WTC11 (cell line): ENCODE results near the gene CRYZL1. TPM values are rescaled to one million over a fixed set of nuclear protein-coding genes. Genes with fewer than 3 reads are reported as not detected.

Source experiments
- ATAC-seq: fragments of 200-7000 bp; cut with Tn5 transposase; 2 replicates; pipeline ENCODE4 v1.10.0; 2021; ENCODE audit warnings: mild to moderate bottlenecking, moderate library complexity
- CTCF ChIA-PET: fragments of 300-600 bp; sonication (Branson Sonifier 250); formaldehyde crosslinking; loops from one replicate; lab custom pipeline; 2021; ENCODE audit warnings: antibody characterized with exemption; lab: Charles Lee
- POLR2A ChIA-PET: fragments of 350-600 bp; sonication (Branson Sonifier 250); formaldehyde crosslinking; loops from one replicate; lab custom pipeline; 2021; ENCODE audit warnings: antibody characterized with exemption; lab: Charles Lee
- DNase-seq: peaks from one replicate; pipeline ENCODE4 v3.0.0; 2021; ENCODE audit warnings: low spot score
- H3K27ac Mint-ChIP-seq: 2 replicates; pipeline ENCODE4 v1.8.0; 2021; ENCODE audit warnings: mixed read lengths
- H3K27me3 Mint-ChIP-seq: 2 replicates; pipeline ENCODE4 v1.8.0; 2021; ENCODE audit warnings: low read depth, mild to moderate bottlenecking, moderate library complexity, mixed read lengths
- H3K36me3 Mint-ChIP-seq: 2 replicates; pipeline ENCODE4 v1.8.0; 2021; ENCODE audit warnings: mixed read lengths
- H3K4me1 Mint-ChIP-seq: 2 replicates; pipeline ENCODE4 v1.8.0; 2022; ENCODE audit warnings: mixed read lengths
- H3K4me3 Mint-ChIP-seq: 2 replicates; pipeline ENCODE4 v1.8.0; 2021; ENCODE audit warnings: mild to moderate bottlenecking, moderate library complexity, mixed read lengths
- H3K9me3 Mint-ChIP-seq: 2 replicates; pipeline ENCODE4 v1.8.0; 2021; ENCODE audit warnings: mixed read lengths
- CTCF ChIP-seq: fragments of 200-600 bp; IDR thresholded peaks from 2 replicates; pipeline ENCODE4 v1.8.0; 2022; ENCODE audit warnings: antibody characterized with exemption
- KAT7 ChIP-seq: sonication (generic); formaldehyde crosslinking; IDR thresholded peaks from 2 replicates; pipeline ENCODE4 v1.8.1; 2023; ENCODE audit warnings: missing genetic modification reagents, mild to moderate bottlenecking, borderline replicate concordance
- RORB ChIP-seq: fragments of 250-450 bp; sonication (Bioruptor Pico); IDR thresholded peaks from 2 replicates; pipeline ENCODE4 v1.9.0; 2021; ENCODE audit warnings: mild to moderate bottlenecking
- STAT6 ChIP-seq: sonication (generic); formaldehyde crosslinking; conservative IDR thresholded peaks from 2 replicates; pipeline ENCODE4 v1.8.1; 2023; ENCODE audit warnings: mild to moderate bottlenecking, low read depth, missing genetic modification reagents, moderate library complexity
- USF1 ChIP-seq: sonication (generic); formaldehyde crosslinking; IDR thresholded peaks from 2 replicates; pipeline ENCODE4 v1.8.0; 2022; ENCODE audit warnings: mild to moderate bottlenecking, missing genetic modification reagents
- USF2 ChIP-seq: sonication (generic); formaldehyde crosslinking; IDR thresholded peaks from 2 replicates; pipeline ENCODE4 v1.8.1; 2023; ENCODE audit warnings: mild to moderate bottlenecking, missing genetic modification reagents, moderate library complexity
- ZNF263 ChIP-seq: sonication (generic); formaldehyde crosslinking; IDR thresholded peaks from 2 replicates; pipeline ENCODE4 v1.8.1; 2022; ENCODE audit warnings: low read depth, mild to moderate bottlenecking, moderate library complexity, missing genetic modification reagents
- total RNA-seq: library from RNA; stranded (reverse); gene quantifications from 3 replicates; pipeline ENCODE4 v1.2.3, GENCODE V29; 2021
- TF ChIP-seq, protein P1 (sequence below): fragments of 250-450 bp; sonication (Bioruptor Pico); IDR thresholded peaks from 2 replicates; pipeline ENCODE4 v2.1.2; 2022; ENCODE audit warnings: mild to moderate bottlenecking, moderate library complexity
- TF ChIP-seq, protein P2 (sequence below): sonication (generic); formaldehyde crosslinking; IDR thresholded peaks from 2 replicates; pipeline ENCODE4 v1.8.1; 2023; ENCODE audit warnings: mild to moderate bottlenecking, missing genetic modification reagents

The CRYZL1 gene
- total RNA-seq, 1 experiment from 2014 or later = 21.9 TPM

- CTCF ChIA-PET = no interaction called here
- Mint-ChIP-seq H3K4me3 (no peak overlapping the region), H3K4me1 (no peaks in the 10 kb centered on the region), H3K27ac (peak overlapping the region; percentile 58)
- POLR2A ChIA-PET = no interaction called here
- no peak for TF ChIP-seq USF1 (CRISPR knock-in tag)
- TF ChIP-seq, all 79 proteins: peak for 0
- H3K9me3 Mint-ChIP-seq = no peaks in the 10 kb centered on the region; the same call in 1 of the 2 replicates
- no peak for DNase-seq
- ATAC-seq = no peak
- H3K27me3 Mint-ChIP-seq = no peaks in the 10 kb centered on the region
- H3K36me3 Mint-ChIP-seq = peaks cover 95% of the 10 kb centered on the region
Measured at GRCh38 chr21:33554236-33554981, 87.1 kb downstream of the CRYZL1 start.

DNA sequence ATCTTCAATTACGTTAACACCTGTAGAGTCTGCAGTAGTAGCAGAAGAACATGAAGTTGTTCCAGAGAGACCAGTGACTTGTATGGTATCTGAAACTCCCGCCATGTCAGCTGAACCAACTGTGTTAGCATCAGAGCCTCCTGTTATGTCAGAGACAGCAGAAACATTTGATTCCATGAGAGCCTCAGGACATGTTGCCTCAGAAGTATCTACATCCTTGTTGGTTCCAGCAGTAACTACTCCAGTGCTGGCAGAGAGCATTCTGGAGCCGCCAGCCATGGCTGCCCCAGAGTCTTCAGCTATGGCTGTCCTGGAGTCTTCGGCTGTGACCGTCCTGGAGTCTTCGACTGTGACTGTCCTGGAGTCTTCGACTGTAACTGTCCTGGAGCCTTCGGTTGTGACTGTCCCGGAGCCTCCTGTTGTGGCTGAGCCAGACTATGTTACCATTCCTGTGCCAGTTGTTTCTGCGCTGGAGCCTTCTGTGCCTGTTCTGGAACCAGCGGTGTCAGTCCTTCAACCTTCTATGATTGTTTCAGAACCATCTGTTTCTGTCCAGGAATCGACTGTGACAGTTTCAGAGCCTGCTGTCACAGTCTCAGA, 88.4 kb downstream of the CRYZL1 start:
- Mint-ChIP-seq H3K27me3 (no peaks in the 10 kb centered on the region), H3K27ac (peak overlapping the region; percentile 12; the same call in 1 of the 2 replicates), H3K36me3 (peaks cover 95% of the 10 kb centered on the region), H3K4me1 (no peaks in the 10 kb centered on the region), H3K4me3 (no peak overlapping the region), H3K9me3 (no peaks in the 10 kb centered on the region; the same call in 1 of the 2 replicates)
- no peak for TF ChIP-seq CTCF
- no peak for TF ChIP-seq STAT6 (CRISPR knock-in tag)
- TF ChIP-seq, protein P1, sequence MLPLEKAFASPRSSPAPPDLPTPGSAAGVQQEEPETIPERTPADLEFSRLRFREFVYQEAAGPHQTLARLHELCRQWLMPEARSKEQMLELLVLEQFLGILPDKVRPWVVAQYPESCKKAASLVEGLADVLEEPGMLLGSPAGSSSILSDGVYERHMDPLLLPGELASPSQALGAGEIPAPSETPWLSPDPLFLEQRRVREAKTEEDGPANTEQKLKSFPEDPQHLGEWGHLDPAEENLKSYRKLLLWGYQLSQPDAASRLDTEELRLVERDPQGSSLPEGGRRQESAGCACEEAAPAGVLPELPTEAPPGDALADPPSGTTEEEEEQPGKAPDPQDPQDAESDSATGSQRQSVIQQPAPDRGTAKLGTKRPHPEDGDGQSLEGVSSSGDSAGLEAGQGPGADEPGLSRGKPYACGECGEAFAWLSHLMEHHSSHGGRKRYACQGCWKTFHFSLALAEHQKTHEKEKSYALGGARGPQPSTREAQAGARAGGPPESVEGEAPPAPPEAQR (CRISPR knock-in tag) = no peak
- no peak for TF ChIP-seq KAT7 (CRISPR knock-in tag)
- TF ChIP-seq ZNF263 = no peak
- no peak for TF ChIP-seq USF2 (CRISPR knock-in tag)
- TF ChIP-seq, protein P2, sequence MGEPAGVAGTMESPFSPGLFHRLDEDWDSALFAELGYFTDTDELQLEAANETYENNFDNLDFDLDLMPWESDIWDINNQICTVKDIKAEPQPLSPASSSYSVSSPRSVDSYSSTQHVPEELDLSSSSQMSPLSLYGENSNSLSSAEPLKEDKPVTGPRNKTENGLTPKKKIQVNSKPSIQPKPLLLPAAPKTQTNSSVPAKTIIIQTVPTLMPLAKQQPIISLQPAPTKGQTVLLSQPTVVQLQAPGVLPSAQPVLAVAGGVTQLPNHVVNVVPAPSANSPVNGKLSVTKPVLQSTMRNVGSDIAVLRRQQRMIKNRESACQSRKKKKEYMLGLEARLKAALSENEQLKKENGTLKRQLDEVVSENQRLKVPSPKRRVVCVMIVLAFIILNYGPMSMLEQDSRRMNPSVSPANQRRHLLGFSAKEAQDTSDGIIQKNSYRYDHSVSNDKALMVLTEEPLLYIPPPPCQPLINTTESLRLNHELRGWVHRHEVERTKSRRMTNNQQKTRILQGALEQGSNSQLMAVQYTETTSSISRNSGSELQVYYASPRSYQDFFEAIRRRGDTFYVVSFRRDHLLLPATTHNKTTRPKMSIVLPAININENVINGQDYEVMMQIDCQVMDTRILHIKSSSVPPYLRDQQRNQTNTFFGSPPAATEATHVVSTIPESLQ (CRISPR knock-in tag) = no peak
- no peak for TF ChIP-seq RORB (CRISPR knock-in tag)
- ATAC-seq (no peak), DNase-seq (no peak)
- CTCF ChIA-PET = no interaction called here
- POLR2A ChIA-PET = no interaction called here
